Smooth muscle cell (in vitro differentiated cells): ENCODE measurements around the gene POLH. TPM values are rescaled to one million over a fixed set of nuclear protein-coding genes. Genes with fewer than 3 reads are reported as not detected.

ENCODE experiments used
- DNase-seq: peaks from one replicate; lab custom pipeline; 2025; ENCODE audit not compliant: unreplicated experiment; lab: John Stamatoyannopoulos, UW
- H2AFZ ChIP-seq: fragments of 200-600 bp; sonication (generic); 2 replicates; pipeline ENCODE4 v1.6.0; 2016; ENCODE audit warnings: antibody characterized with exemption, low read depth, mild to moderate bottlenecking
- H3F3A ChIP-seq: fragments of 200-600 bp; sonication (generic); 2 replicates; pipeline ENCODE4 v1.6.0; 2017; ENCODE audit warnings: antibody characterized with exemption, low read depth
- H3K27ac ChIP-seq: fragments of 200-600 bp; sonication (generic); 2 replicates; pipeline ENCODE4 v1.5.1; 2016; ENCODE audit warnings: low read depth, mild to moderate bottlenecking
- H3K27me3 ChIP-seq: fragments of 200-600 bp; sonication (generic); 2 replicates; pipeline ENCODE4 v1.6.1; 2016; ENCODE audit warnings: low read depth, mild to moderate bottlenecking
- H3K36me3 ChIP-seq: fragments of 200-600 bp; sonication (generic); 2 replicates; pipeline ENCODE4 v1.5.1; 2016; ENCODE audit warnings: low read depth
- H3K4me1 ChIP-seq: fragments of 200-600 bp; sonication (generic); 2 replicates; pipeline ENCODE4 v1.5.1; 2016; ENCODE audit warnings: low read depth
- H3K4me2 ChIP-seq: fragments of 200-600 bp; sonication (generic); 2 replicates; pipeline ENCODE4 v1.6.0; 2016; ENCODE audit warnings: mild to moderate bottlenecking
- H3K4me3 ChIP-seq: fragments of 200-600 bp; sonication (generic); 2 replicates; pipeline ENCODE4 v1.5.1; 2016; ENCODE audit warnings: mild to moderate bottlenecking
- H3K79me2 ChIP-seq: fragments of 200-600 bp; sonication (generic); 2 replicates; pipeline ENCODE4 v1.6.0; 2016; ENCODE audit warnings: low read depth, mild to moderate bottlenecking
- H3K9ac ChIP-seq: fragments of 200-600 bp; sonication (generic); 2 replicates; pipeline ENCODE4 v1.6.0; 2016; ENCODE audit warnings: low read depth
- H3K9me3 ChIP-seq: fragments of 200-600 bp; sonication (generic); replicated peaks from 2 replicates; pipeline ENCODE4 v1.5.1; 2016; ENCODE audit warnings: low read depth
- H4K20me1 ChIP-seq: fragments of 200-600 bp; sonication (generic); 2 replicates; pipeline ENCODE4 v1.6.0; 2016; ENCODE audit warnings: low read depth
- CTCF ChIP-seq: fragments of 200-600 bp; sonication (generic); IDR thresholded peaks from 2 replicates; pipeline ENCODE4 v1.5.1; 2017; ENCODE audit warnings: borderline replicate concordance, mild to moderate bottlenecking, antibody characterized with exemption; ENCODE audit not compliant: insufficient read depth, poor library complexity, severe bottlenecking
- WGBS: methylation state at CpG from one replicate; pipeline ENCODE4 v1.1.7; 2016; ENCODE audit warnings: low lambda C conversion rate; 5-methylcytosine and 5-hydroxymethylcytosine counted together
- polyA plus RNA-seq: library from polyadenylated mRNA; unstranded; fragments of >200 nt; fragmentation: Nextera tagmentation; extraction: Ambion mirVana; gene quantifications from 2 replicates; pipeline ENCODE4 v1.2.1, GENCODE V29; 2016
- total RNA-seq: library from RNA; depleted of rRNA; stranded (reverse); fragments of >200 nt; gene quantifications from 2 replicates; pipeline ENCODE4 v1.2.3, GENCODE V29; 2014

POLH gene
- total and polyA plus RNA-seq, 2 experiments from 2014 or later: 8.4 to 13.3 TPM

GRCh38 chr6:43613721-43614395 is 37.9 kb downstream of the POLH start:
- Histone ChIP-seq H3K27ac (no peak overlapping the region), H3K9me3 (no peaks in the 10 kb centered on the region), H3K4me2 (no peak overlapping the region), H2AFZ (no peak overlapping the region), H3K4me1 (no peaks in the 10 kb centered on the region), H3K27me3 (no peaks in the 10 kb centered on the region), H4K20me1 (no peaks in the 10 kb centered on the region), H3K79me2 (no peaks in the 10 kb centered on the region), H3F3A (no peaks in the 10 kb centered on the region), H3K36me3 (peaks cover 12% of the 10 kb centered on the region), H3K4me3 (no peak overlapping the region), H3K9ac (no peak overlapping the region)
- DNase-seq: no peak
- 96% methylated on average over 6 of the region's 6 CpGs for WGBS
- no peak for TF ChIP-seq CTCF

- Histone ChIP-seq H3K79me2 (no peaks in the 10 kb centered on the region), H3K27me3 (no peaks in the 10 kb centered on the region), H3K27ac (no peak overlapping the region), H2AFZ (no peak overlapping the region), H3K36me3 (peaks cover 12% of the 10 kb centered on the region), H3K9ac (no peak overlapping the region), H3K4me1 (no peaks in the 10 kb centered on the region), H4K20me1 (no peaks in the 10 kb centered on the region), H3F3A (peaks cover under 1% of the 10 kb centered on the region), H3K4me3 (no peak overlapping the region), H3K4me2 (no peak overlapping the region), H3K9me3 (no peaks in the 10 kb centered on the region)
- DNase-seq: no peak
- 92% methylated on average over 3 of the region's 3 CpGs for WGBS
- TF ChIP-seq CTCF: no peak
Observed at GRCh38 chr6:43614396-43614730, 38.4 kb downstream of the POLH start.

- no peaks in the 10 kb centered on the region for H3K4me1 ChIP-seq
- peaks cover 15% of the 10 kb centered on the region for H3F3A ChIP-seq
- H3K27me3 ChIP-seq: no peaks in the 10 kb centered on the region
- H3K79me2 ChIP-seq: no peaks in the 10 kb centered on the region
- no peak for DNase-seq
- H4K20me1 ChIP-seq: no peaks in the 10 kb centered on the region
- H3K27ac ChIP-seq: no peak overlapping the region
- 99% methylated on average over 9 of the region's 9 CpGs for WGBS
- no peak overlapping the region for H2AFZ ChIP-seq
- H3K9ac ChIP-seq: no peak overlapping the region
- H3K36me3 ChIP-seq: peaks cover 16% of the 10 kb centered on the region
- no peak for TF ChIP-seq CTCF
- H3K9me3 ChIP-seq: no peaks in the 10 kb centered on the region
- no peak overlapping the region for H3K4me3 ChIP-seq
- H3K4me2 ChIP-seq: no peak overlapping the region
Observed at GRCh38 chr6:43616725-43617472, 40.9 kb downstream of the POLH start.
